Measurements from ENCODE around the gene ROM1.
"Not testable (repeated sequence)": the region's sequence is repeated elsewhere in the genome, so short reads cannot be mapped to it uniquely, and the experiment has no call there.

Gene ROM1

GRCh38 chr11:62650283-62650682 is 37.2 kb downstream of the ROM1 start:
- not testable (repeated sequence) for FAIRE-seq

DNA sequence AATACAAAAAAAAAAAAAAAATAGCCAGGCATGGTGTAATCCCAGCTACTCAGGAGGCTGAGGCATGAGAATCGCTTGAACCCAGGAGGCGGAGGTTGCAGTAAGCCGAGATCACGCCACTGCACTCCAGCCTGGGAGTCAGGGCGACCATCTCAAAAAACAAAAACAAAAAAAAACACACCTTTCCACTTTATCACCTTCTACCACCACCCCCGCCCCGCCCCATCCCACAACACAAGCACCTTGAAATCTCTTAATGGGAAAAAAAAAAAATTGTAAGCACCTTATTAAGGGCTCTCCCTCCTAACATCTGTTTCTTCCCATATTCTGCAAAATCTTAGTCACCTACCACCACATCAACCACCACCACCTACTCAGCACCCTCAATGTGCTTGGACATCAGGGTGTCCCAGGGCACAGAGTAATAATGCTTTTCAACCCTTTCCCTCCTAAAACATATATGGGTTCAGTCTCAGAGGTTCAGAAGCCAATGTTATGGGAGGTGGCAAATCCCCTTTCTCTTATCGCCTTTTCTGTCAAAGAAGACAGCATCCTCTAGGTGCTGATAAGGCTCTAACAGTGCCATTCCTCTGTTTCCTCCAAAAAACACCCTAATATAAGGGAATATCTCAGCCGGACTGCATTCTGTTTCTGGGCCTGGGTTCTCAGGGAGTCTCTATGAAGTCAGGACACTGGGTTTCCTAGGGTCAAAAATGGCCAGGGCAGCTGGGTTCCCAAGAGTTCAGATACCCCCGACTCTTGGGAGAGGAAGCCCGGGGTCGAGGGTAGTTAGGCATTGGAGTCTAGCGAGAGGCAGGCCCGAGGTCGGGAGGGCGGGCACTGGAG is 39.3 kb downstream of the ROM1 start:
- FAIRE-seq, result no peak

DNA sequence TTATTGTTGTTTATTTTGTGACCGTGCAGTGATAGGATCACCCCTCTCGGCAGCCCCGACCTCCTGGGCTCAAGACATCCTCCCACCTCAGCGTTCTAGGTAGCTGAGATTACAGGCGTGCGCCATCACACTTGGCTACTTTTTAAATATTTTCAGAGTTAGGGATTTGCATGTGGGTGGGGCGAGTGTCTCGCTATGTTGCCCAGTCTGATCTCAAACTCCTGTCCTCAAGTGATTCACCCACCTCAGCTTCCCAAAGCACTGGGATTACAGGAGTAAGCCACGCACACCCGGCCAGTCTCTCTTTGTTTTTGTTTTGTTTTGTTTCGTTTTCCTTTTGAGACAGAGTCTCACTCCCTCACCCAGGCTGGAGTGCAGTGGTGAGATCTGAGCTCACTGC is 41.2 kb downstream of the ROM1 start:
- no peak for FAIRE-seq

- FAIRE-seq, result no peak
These were observed 43.9 kb downstream of the ROM1 start for GRCh38 chr11:62656796-62657429.

DNA sequence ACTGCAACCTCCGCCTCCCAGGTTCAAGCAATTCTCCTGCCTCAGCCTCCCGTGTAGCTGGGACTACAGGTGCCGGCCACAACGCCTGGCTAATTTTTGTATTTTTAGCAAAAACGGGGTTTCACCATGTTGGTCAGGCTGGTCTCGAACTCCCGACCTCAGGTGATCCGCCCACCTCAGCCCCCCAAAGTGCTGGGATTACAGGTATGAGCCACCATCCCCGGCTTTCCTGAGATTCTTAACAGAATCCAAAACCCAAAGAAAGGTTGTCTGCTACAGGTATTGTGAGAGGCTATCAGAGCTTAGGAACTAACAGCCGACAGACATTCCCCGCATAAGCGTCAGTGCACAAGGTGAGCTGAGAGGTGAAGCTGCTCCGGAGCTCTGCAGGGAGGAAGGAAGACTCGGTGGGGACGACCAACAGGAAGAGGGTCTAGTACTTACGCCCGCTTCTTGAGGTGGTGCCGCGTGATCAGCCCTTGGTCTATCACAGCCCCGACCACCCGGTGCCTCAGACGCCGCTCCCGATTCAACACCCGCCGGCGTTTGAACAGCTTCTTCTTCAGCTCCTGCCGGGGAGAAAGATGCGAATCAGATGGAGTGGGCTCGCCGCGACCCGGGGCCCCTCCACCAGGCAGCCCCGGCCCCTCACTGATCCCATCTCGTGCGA is 51.5 kb downstream of the ROM1 start:
- no peak for FAIRE-seq

Measured in TTC549 (cell line).